ENCODE results near the gene THTPA.

DNA sequence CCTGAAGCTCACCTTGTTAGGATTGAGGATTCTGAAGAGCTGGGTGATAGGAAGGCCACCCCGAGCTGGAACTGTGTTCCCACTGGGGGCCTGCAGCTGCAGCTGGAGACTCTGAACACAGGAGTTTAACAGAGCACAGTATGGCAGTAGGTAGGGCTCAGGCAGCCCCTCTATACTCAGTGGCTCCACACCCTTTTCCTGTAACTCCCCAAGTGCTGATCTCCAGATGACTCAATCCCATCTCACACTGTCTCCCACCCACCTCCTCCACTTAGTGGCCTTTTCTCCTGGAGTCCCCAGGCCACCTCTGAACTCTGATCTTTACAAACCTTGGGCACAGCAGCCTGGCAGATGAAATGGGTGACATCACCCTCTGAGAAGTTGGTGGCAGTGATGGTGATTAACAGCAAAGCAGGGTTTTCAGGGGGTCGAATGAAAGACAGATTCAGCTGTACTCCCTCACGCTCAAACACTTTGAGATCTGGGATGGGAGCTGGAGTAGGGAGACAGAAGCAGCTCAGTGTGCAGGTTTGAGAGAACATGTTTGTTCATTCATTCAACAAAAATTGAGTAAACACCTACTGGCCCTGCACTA lies 4.0 kb downstream of the THTPA start:
- TF ChIP-seq, protein P1, sequence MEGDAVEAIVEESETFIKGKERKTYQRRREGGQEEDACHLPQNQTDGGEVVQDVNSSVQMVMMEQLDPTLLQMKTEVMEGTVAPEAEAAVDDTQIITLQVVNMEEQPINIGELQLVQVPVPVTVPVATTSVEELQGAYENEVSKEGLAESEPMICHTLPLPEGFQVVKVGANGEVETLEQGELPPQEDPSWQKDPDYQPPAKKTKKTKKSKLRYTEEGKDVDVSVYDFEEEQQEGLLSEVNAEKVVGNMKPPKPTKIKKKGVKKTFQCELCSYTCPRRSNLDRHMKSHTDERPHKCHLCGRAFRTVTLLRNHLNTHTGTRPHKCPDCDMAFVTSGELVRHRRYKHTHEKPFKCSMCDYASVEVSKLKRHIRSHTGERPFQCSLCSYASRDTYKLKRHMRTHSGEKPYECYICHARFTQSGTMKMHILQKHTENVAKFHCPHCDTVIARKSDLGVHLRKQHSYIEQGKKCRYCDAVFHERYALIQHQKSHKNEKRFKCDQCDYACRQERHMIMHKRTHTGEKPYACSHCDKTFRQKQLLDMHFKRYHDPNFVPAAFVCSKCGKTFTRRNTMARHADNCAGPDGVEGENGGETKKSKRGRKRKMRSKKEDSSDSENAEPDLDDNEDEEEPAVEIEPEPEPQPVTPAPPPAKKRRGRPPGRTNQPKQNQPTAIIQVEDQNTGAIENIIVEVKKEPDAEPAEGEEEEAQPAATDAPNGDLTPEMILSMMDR (IDR thresholded peaks at IDR 0.05) = no peak
- TF ChIP-seq EZH2 (IDR thresholded peaks at IDR 0.05) (no peak), EZH2phosphoT487 (IDR thresholded peaks at IDR 0.05) (no peak)

Measured in neural progenitor cell (in vitro differentiated cells).